Measurements from ENCODE around the gene VARS2. TPM values are rescaled to one million over a fixed set of nuclear protein-coding genes. Genes with fewer than 3 reads are reported as not detected.

Gene VARS2
- polyA plus RNA-seq, 1 of the 3 experiments (the other 2 are of a cell fraction) = 31.2 TPM

DNA sequence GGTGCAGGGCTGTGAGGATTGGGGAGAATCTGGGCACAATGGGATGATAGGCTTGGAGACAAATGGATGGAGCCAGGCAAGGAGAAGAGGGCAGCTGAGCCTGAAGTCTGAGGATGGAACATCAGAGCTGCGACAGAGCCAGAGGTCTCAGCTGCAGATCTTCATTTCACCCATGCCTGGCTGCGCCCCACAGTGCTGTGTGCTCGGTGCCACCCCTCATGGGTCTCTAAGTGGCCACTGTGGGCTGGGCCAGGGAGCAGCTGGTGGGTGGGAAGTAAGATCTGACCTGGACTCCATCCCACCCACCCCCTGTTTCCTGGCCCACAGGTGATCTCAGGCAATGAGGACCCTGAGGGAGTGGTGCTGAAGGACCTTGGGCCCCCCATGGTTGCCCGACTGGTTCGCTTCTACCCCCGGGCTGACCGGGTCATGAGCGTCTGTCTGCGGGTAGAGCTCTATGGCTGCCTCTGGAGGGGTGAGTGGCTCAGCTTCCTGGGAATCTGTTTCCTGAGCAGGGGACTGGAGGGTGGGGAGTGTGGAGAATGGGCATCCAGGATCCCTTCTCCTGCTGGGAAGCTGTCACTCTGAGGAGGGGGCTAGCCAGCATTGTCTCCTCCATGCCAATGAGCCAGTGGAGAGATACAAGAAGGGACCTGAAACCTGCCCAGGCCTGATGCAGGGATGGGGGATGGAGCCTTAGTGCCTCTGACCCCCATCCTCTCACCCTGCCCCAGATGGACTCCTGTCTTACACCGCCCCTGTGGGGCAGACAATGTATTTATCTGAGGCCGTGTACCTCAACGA is 23.2 kb upstream of the VARS2 start:
- H3K4me1 ChIP-seq (ENCODE audit: control insufficient read depth in 1 of 2, insufficient read depth in 2 of 2, low read depth in 1 of 2, low read length in 1 of 2) = peaks cover 18 to 20% of the 10 kb centered on the region in 2 experiments; a peak in 3 of 4 replicates
- TF ChIP-seq, protein P1, sequence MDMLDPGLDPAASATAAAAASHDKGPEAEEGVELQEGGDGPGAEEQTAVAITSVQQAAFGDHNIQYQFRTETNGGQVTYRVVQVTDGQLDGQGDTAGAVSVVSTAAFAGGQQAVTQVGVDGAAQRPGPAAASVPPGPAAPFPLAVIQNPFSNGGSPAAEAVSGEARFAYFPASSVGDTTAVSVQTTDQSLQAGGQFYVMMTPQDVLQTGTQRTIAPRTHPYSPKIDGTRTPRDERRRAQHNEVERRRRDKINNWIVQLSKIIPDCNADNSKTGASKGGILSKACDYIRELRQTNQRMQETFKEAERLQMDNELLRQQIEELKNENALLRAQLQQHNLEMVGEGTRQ (IDR thresholded peaks at IDR 0.05; ENCODE audit: borderline replicate concordance, low read depth, low read length) = no peak
- TF ChIP-seq RAD21 (IDR thresholded peaks at IDR 0.05; ENCODE audit: low read length) (no peak), SMC3 (IDR thresholded peaks at IDR 0.05; ENCODE audit: low read depth, low read length) (no peak), NFIC (IDR thresholded peaks at IDR 0.05; ENCODE audit: borderline replicate concordance) (no peak)
- TF ChIP-seq, protein P2, sequence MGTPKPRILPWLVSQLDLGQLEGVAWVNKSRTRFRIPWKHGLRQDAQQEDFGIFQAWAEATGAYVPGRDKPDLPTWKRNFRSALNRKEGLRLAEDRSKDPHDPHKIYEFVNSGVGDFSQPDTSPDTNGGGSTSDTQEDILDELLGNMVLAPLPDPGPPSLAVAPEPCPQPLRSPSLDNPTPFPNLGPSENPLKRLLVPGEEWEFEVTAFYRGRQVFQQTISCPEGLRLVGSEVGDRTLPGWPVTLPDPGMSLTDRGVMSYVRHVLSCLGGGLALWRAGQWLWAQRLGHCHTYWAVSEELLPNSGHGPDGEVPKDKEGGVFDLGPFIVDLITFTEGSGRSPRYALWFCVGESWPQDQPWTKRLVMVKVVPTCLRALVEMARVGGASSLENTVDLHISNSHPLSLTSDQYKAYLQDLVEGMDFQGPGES (IDR thresholded peaks at IDR 0.05; ENCODE audit: low read depth, low read length) = no peak
- TF ChIP-seq, protein P3, sequence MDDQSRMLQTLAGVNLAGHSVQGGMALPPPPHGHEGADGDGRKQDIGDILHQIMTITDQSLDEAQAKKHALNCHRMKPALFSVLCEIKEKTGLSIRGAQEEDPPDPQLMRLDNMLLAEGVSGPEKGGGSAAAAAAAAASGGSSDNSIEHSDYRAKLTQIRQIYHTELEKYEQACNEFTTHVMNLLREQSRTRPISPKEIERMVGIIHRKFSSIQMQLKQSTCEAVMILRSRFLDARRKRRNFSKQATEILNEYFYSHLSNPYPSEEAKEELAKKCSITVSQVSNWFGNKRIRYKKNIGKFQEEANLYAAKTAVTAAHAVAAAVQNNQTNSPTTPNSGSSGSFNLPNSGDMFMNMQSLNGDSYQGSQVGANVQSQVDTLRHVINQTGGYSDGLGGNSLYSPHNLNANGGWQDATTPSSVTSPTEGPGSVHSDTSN (IDR thresholded peaks at IDR 0.05) = no peak
- H4K20me1 ChIP-seq (ENCODE audit: insufficient read depth) = no peaks in the 10 kb centered on the region
- H3F3A ChIP-seq (replicated peaks; ENCODE audit: insufficient read depth) = peaks cover 16% of the 10 kb centered on the region
- H3K36me3 ChIP-seq (replicated peaks in 1 of 2; ENCODE audit: control insufficient read depth in 1 of 2, insufficient read depth in 2 of 2, low read length in 1 of 2) = peaks cover 10 to 46% of the 10 kb centered on the region in 2 experiments
- 93% methylated on average over 9 of the region's 12 CpGs for WGBS (ENCODE audit: low lambda C conversion rate)
- no peak overlapping the region for H3K9ac ChIP-seq
- CTCF ChIA-PET = interaction anchor here (0.6 to 2.4 kb wide), 6 partner anchors 9 to 408 kb away, joined by 3 to 11 read pairs (median 4); partner anchors contain the start of gene VARS2
- H3K79me2 ChIP-seq (ENCODE audit: insufficient read depth) = peaks cover 50% of the 10 kb centered on the region
- peak; percentile 27 for DNase-seq
- H3K27ac ChIP-seq (ENCODE audit: low read depth in 2 of 2, low read length in 1 of 2) = no peak overlapping the region; a peak in 1 of 4 replicates
- no peaks in the 10 kb centered on the region for H3K9me3 ChIP-seq
- no peak overlapping the region for H3K4me2 ChIP-seq
- POLR2A ChIA-PET = no interaction called here
- H3K4me3 ChIP-seq (ENCODE audit: low read depth in 2 of 2, low read length in 1 of 2) = no peak overlapping the region
- H3K9me2 ChIP-seq = no peaks in the 10 kb centered on the region
- no peaks in the 10 kb centered on the region for H3K27me3 ChIP-seq (ENCODE audit: insufficient read depth)
- H2AFZ ChIP-seq (ENCODE audit: low read depth) = no peak overlapping the region

DNA sequence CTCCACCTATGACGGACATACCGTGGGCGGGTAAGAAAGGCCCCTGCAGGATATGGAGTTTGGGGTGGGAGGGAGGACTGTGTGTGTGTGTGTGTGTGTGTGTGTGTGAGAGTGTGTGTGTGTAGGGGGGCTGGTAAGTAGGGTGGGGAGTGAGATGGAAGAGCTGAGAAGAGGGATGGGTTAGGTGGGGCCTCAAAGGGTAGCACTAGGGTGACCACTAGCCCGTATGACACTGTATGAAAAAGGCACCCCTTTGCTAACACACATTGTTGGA is 22.7 kb upstream of the VARS2 start:
- H3K4me2 ChIP-seq = no peak overlapping the region
- 96% methylated on average over 4 of the region's 4 CpGs for WGBS (ENCODE audit: low lambda C conversion rate)
- ChIA-PET POLR2A (no interaction called here), CTCF (interaction anchor here (0.9 to 2.4 kb wide), 2 partner anchors 63 to 196 kb away, joined by 3 to 11 read pairs; no protein-coding TSS in a partner anchor)
- no peaks in the 10 kb centered on the region for H3K27me3 ChIP-seq (ENCODE audit: insufficient read depth)
- no peak overlapping the region for H2AFZ ChIP-seq (ENCODE audit: low read depth)
- no peak overlapping the region for H3K4me3 ChIP-seq (ENCODE audit: low read depth in 2 of 2, low read length in 1 of 2)
- H3K27ac ChIP-seq (ENCODE audit: low read depth in 2 of 2, low read length in 1 of 2) = no peak overlapping the region
- H3K36me3 ChIP-seq (replicated peaks in 1 of 2; ENCODE audit: control insufficient read depth in 1 of 2, insufficient read depth in 2 of 2, low read length in 1 of 2) = peaks cover 10 to 49% of the 10 kb centered on the region in 2 experiments
- H3K4me1 ChIP-seq (ENCODE audit: control insufficient read depth in 1 of 2, insufficient read depth in 2 of 2, low read depth in 1 of 2, low read length in 1 of 2) = peaks cover 13 to 19% of the 10 kb centered on the region in 2 experiments; a peak in 3 of 4 replicates
- H3F3A ChIP-seq (replicated peaks; ENCODE audit: insufficient read depth) = peaks cover 16% of the 10 kb centered on the region
- peaks cover 44% of the 10 kb centered on the region for H3K79me2 ChIP-seq (ENCODE audit: insufficient read depth)
- no peaks in the 10 kb centered on the region for H4K20me1 ChIP-seq (ENCODE audit: insufficient read depth)
- no peaks in the 10 kb centered on the region for H3K9me2 ChIP-seq
- DNase-seq = no peak
- no peak overlapping the region for H3K9ac ChIP-seq
- H3K9me3 ChIP-seq = no peaks in the 10 kb centered on the region
- TF ChIP-seq, protein P1 (IDR thresholded peaks at IDR 0.05; ENCODE audit: borderline replicate concordance, low read depth, low read length) = no peak
- TF ChIP-seq FOXJ3 (CRISPR knock-in tag; IDR thresholded peaks at IDR 0.05) (no peak), FOXM1 (IDR thresholded peaks at IDR 0.05; ENCODE audit: low read depth) (no peak), ELF1 (IDR thresholded peaks at IDR 0.05) (no peak), YY1 (IDR thresholded peaks at IDR 0.05; ENCODE audit: low read depth) (no peak), TCF12 (IDR thresholded peaks at IDR 0.05) (no peak)
- TF ChIP-seq, protein P2 (IDR thresholded peaks at IDR 0.05; ENCODE audit: low read depth, low read length) = no peak
- TF ChIP-seq, protein P4, sequence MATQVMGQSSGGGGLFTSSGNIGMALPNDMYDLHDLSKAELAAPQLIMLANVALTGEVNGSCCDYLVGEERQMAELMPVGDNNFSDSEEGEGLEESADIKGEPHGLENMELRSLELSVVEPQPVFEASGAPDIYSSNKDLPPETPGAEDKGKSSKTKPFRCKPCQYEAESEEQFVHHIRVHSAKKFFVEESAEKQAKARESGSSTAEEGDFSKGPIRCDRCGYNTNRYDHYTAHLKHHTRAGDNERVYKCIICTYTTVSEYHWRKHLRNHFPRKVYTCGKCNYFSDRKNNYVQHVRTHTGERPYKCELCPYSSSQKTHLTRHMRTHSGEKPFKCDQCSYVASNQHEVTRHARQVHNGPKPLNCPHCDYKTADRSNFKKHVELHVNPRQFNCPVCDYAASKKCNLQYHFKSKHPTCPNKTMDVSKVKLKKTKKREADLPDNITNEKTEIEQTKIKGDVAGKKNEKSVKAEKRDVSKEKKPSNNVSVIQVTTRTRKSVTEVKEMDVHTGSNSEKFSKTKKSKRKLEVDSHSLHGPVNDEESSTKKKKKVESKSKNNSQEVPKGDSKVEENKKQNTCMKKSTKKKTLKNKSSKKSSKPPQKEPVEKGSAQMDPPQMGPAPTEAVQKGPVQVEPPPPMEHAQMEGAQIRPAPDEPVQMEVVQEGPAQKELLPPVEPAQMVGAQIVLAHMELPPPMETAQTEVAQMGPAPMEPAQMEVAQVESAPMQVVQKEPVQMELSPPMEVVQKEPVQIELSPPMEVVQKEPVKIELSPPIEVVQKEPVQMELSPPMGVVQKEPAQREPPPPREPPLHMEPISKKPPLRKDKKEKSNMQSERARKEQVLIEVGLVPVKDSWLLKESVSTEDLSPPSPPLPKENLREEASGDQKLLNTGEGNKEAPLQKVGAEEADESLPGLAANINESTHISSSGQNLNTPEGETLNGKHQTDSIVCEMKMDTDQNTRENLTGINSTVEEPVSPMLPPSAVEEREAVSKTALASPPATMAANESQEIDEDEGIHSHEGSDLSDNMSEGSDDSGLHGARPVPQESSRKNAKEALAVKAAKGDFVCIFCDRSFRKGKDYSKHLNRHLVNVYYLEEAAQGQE (IDR thresholded peaks at IDR 0.05; ENCODE audit: low read depth, low read length) = no peak
- TF ChIP-seq, protein P3 (IDR thresholded peaks at IDR 0.05) = no peak
